ENCODE measurements around the gene CUEDC2. TPM values are rescaled to one million over a fixed set of nuclear protein-coding genes. Genes with fewer than 3 reads are reported as not detected.

Gene CUEDC2
- polyA plus RNA-seq, 1 donor from 2014 or later: 169 TPM

GRCh38 chr10:102410429-102411073 is 21.8 kb downstream of the CUEDC2 start:
- H3K4me2 ChIP-seq (ENCODE audit: low read length): peak overlapping the region; percentile 14
- no peaks in the 10 kb centered on the region for H3K9me2 ChIP-seq (ENCODE audit: insufficient read depth, low read length)
- TF ChIP-seq POLR2AphosphoS5 (IDR thresholded peaks at IDR 0.05) (peak; percentile 18), MXI1 (conservative IDR thresholded peaks at IDR 0.05; ENCODE audit: poor library complexity, severe bottlenecking) (peak; percentile 50), TAF1 (IDR thresholded peaks at IDR 0.05; ENCODE audit: low read depth) (no peak)
- no peaks in the 10 kb centered on the region for H3F3A ChIP-seq (ENCODE audit: insufficient read depth, low read length, poor library complexity, severe bottlenecking)
- no peaks in the 10 kb centered on the region for H3K36me3 ChIP-seq (ENCODE audit: insufficient read depth, low read length)
- H3K27ac ChIP-seq (ENCODE audit: low read length): peak overlapping the region; percentile 62
- no peaks in the 10 kb centered on the region for H3K9me3 ChIP-seq (ENCODE audit: low read length)
- peaks cover 7% of the 10 kb centered on the region for H3K27me3 ChIP-seq (ENCODE audit: insufficient read depth, low read depth, low read length)
- H3K9ac ChIP-seq (ENCODE audit: low read length): peak overlapping the region; percentile 58
- no peak overlapping the region for H2AFZ ChIP-seq (ENCODE audit: low read depth, low read length)
- H3K4me3 ChIP-seq (ENCODE audit: low read length): peak overlapping the region; percentile 62
- no peaks in the 10 kb centered on the region for H4K20me1 ChIP-seq (ENCODE audit: insufficient read depth)
- H3K79me2 ChIP-seq (replicated peaks; ENCODE audit: insufficient read depth, low read length): peaks cover 8% of the 10 kb centered on the region

- H3K27ac ChIP-seq (ENCODE audit: low read length): peak overlapping the region; percentile 62
- H2AFZ ChIP-seq (ENCODE audit: low read depth, low read length): no peak overlapping the region
These were observed 22.6 kb downstream of the CUEDC2 start for GRCh38 chr10:102409604-102410428.

GRCh38 chr10:102408728-102409603 is 23.4 kb downstream of the CUEDC2 start:
- Histone ChIP-seq H3K4me2 (ENCODE audit: low read length) (peak overlapping the region; percentile 44), H3K9me2 (ENCODE audit: insufficient read depth, low read length) (no peaks in the 10 kb centered on the region), H3K4me3 (ENCODE audit: low read length) (peak overlapping the region; percentile 77), H3K27me3 (ENCODE audit: insufficient read depth, low read depth, low read length) (peaks cover 7% of the 10 kb centered on the region), H3K79me2 (replicated peaks; ENCODE audit: insufficient read depth, low read length) (peaks cover 8% of the 10 kb centered on the region), H3K9ac (ENCODE audit: low read length) (peak overlapping the region; percentile 64), H4K20me1 (ENCODE audit: insufficient read depth) (no peaks in the 10 kb centered on the region), H3K27ac (ENCODE audit: low read length) (peak overlapping the region; percentile 62), H3K36me3 (ENCODE audit: insufficient read depth, low read length) (no peaks in the 10 kb centered on the region), H3F3A (ENCODE audit: insufficient read depth, low read length, poor library complexity, severe bottlenecking) (no peaks in the 10 kb centered on the region), H2AFZ (ENCODE audit: low read depth, low read length) (no peak overlapping the region), H3K9me3 (ENCODE audit: low read length) (no peaks in the 10 kb centered on the region)
- peak; percentile 13 for TF ChIP-seq POLR2AphosphoS5 (IDR thresholded peaks at IDR 0.05)
- no peak for TF ChIP-seq REST (IDR thresholded peaks at IDR 0.05; ENCODE audit: borderline replicate concordance)
- TF ChIP-seq TAF1 (IDR thresholded peaks at IDR 0.05; ENCODE audit: low read depth): no peak

More at GRCh38 chr10:102409604-102410428, 22.6 kb downstream of the CUEDC2 start:
- Histone ChIP-seq H3K9me3 (ENCODE audit: low read length) (no peaks in the 10 kb centered on the region), H3K4me2 (ENCODE audit: low read length) (peak overlapping the region; percentile 44), H3K36me3 (ENCODE audit: insufficient read depth, low read length) (no peaks in the 10 kb centered on the region), H3F3A (ENCODE audit: insufficient read depth, low read length, poor library complexity, severe bottlenecking) (no peaks in the 10 kb centered on the region), H3K79me2 (replicated peaks; ENCODE audit: insufficient read depth, low read length) (peaks cover 8% of the 10 kb centered on the region), H3K27me3 (ENCODE audit: insufficient read depth, low read depth, low read length) (peaks cover 7% of the 10 kb centered on the region), H3K4me3 (ENCODE audit: low read length) (peak overlapping the region; percentile 62), H3K9me2 (ENCODE audit: insufficient read depth, low read length) (no peaks in the 10 kb centered on the region), H4K20me1 (ENCODE audit: insufficient read depth) (no peaks in the 10 kb centered on the region), H3K9ac (ENCODE audit: low read length) (peak overlapping the region; percentile 58)
- TF ChIP-seq POLR2AphosphoS5 (IDR thresholded peaks at IDR 0.05) (peak; percentile 0), SMC3 (conservative IDR thresholded peaks at IDR 0.05; ENCODE audit: poor library complexity) (no peak)

All from neural cell (in vitro differentiated cells).